ENCODE data around the gene EGFR.

The EGFR gene

DNA sequence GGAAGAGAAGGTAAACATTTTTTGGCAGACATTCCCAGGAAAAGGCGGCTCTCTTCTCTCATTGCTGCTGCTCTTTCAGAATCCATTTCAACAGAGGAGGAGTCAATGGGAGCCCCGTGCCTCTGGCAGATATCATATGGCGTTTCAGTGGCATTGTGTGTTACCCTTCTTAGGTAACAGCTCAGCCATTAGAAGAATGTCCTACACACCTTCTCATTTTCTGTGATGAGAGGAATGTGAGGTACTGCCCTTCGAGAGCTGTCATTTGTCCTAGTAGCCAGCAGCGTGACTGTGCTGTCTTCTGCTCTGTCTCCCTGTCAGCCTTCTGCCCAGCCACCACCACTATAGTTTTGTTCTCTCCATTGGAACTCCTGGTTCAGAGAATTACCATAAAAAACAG lies 102.4 kb downstream of the EGFR start:
- no peak for DNase-seq (ENCODE audit: extremely low read depth in 1 of 2, low read depth in 1 of 2)

DNA sequence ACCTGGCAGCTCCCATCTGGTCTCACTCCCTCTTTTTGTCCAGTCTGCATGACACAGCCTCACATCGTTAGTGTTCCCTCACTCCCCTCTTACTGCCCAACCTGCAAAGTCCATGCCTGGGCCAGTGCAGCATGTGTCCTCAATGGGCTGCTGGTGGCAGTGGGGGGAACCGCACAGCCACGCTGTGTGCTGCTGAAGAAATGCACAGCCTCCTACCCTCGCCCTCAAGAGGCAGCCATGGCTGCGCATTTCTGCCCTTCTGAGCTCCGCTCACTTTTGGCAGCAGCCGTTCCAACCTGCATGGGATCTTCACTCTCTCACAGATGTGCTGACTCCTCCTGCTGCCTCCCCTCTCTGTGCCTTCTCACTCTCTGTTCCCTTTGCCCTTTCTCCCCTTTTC lies 103.4 kb downstream of the EGFR start:
- no peak for DNase-seq (ENCODE audit: extremely low read depth in 1 of 2, low read depth in 1 of 2)

DNA sequence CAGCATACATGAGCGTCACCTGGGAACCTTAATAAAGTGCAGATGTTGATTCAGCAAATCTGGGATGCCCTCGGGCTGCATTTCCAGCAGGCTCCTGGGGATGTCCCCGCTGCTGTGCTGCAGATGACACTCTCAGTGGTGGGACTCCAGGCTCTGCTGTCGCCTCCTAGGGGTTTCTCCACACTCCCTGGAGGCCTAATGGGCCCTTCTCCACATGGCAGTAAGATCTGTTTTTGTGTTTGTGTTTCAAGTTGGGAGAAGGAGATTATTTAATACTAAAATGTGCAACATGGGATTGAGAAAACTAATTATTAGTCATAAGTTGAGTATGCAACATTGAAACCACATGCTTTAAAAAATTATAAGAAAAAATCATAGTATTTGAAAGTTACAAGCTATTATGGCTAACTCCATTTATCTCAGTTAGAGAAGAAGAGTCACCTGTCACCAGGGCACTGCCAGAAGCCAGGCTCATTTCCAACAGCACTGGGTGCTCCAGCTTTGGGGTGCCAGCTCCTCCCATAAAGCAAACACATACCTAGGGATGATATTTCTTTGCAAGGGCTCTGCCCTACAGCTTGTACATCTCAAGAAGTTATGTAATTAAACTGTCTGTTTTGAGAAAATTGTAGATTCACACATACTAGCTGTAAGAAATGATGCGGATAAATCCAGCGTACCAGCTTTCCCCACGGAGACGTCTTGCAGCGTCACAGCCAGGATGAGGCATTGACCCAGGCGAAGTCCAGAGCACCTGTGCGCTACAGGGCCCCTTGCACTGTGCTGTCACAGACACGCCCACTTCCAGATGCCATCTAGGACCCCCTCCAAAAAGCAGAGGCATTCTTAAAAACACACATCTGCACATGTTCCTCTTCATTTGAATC lies 106.4 kb downstream of the EGFR start:
- no peak for DNase-seq (ENCODE audit: extremely low read depth in 1 of 2, low read depth in 1 of 2)

DNA sequence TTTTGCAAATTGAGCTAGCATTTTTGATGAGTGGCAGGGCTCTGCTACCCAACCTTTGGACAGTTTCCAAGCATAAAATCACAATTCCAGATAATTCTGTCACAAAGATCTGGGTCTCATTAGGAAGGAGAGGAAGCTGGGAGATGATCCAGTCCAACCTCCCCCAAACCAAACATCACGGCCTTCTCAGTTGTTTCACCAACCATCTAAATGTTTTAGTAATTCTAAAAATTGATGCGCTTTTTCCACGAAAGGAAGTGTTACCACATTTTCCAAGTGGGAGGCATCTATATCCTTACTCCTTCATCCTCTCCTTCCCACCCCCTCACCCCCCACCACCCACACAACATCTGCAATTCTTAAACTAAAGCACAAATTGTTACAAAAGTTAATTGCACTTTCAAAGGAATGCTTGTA lies 108.3 kb downstream of the EGFR start:
- no peak for DNase-seq (ENCODE audit: extremely low read depth in 1 of 2, low read depth in 1 of 2)

DNA sequence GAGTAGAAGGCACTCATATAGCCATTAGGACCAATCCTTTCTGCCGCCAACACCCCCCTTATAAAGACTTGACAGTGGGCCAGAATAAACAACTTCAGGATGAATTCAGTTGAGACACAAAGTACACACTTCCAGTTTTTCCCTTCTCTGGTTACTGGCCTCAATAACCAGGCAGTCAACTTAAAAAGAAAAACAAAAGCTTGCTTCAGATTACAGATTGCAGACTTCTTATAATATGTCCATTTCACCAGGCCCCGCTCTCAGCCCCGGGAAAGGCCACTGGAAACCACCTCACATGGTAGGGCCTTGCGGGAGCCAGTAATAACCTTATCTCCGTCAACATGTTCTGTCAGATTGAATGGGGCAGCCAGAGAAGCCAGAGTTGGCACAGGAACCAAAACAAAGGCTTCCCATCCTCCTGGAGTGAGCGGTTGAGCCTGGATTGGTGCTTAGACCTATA lies 108.8 kb downstream of the EGFR start:
- DNase-seq (ENCODE audit: extremely low read depth in 1 of 2, low read depth in 1 of 2) = no peak

DNA sequence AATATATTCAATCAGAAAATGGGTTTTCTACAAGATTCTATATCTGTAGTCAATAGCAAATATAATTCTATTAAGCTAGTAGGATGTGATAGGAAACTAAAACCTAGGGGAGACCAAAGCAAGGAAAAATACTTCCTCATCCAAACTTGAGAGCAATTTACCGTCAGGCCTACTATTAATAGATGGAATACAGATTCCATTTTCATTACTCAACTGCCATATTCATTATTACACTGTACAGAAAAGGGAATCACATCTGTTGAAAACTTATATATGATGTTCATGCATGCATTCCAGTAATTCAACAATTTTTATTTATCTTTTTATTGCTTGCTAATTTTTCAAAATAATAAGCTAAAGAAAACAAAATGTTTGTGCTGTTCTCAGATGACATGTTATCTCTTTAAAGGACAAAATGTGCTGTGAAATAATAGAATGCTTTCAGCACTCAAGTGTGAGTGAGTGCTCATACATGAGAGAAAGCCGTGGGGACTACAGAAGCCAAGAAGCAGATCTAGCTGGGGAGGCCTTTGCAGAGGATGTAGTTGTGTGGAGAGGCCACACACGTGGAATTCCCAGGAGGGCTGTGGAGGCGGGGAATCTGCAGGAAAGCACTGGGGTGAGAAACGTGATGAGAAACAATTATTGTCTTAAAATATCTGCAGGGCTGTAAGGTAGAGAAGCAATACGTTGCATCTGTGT lies 110.0 kb downstream of the EGFR start:
- DNase-seq (ENCODE audit: extremely low read depth in 1 of 2, low read depth in 1 of 2) = no peak

- no peak for DNase-seq (ENCODE audit: extremely low read depth in 1 of 2, low read depth in 1 of 2)
These were observed 111.0 kb downstream of the EGFR start for GRCh38 chr7:55129541-55130394.

DNA sequence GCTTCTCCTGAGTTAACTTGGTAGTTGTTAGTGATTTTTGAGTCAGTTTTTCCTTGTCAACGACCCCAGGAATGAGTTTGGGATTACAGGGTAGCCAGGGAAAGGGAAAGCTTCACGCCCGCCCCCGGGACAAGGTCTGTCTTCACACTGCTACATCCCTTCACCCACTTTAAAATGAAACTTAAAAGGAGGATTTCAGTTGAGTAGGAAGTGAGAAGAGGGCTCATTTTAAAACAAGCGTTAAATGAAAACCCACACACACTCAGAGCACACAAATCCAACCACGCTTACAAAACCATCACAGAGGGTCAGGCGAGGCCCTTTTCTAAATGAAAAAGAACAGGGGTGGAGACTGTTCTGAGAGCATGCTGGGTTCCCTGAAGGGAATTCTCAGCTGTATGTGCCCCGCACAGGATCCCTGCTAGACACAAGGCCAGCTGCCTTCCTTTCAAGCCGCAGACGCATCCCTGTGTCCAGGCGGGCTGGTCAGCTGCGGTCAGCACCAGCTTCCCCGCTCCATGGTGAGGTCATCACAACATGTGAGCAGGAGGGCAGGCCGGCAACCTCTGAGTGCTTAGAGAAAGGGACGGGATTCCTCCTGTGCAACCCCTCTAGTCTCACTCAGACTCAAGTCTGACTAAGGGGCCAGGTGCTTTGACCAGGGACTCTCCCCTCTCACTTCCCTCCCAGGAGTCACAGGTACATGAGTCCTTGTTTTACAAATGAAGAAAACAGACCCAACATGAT lies 111.8 kb downstream of the EGFR start:
- no peak for DNase-seq (ENCODE audit: extremely low read depth in 1 of 2, low read depth in 1 of 2)

DNA sequence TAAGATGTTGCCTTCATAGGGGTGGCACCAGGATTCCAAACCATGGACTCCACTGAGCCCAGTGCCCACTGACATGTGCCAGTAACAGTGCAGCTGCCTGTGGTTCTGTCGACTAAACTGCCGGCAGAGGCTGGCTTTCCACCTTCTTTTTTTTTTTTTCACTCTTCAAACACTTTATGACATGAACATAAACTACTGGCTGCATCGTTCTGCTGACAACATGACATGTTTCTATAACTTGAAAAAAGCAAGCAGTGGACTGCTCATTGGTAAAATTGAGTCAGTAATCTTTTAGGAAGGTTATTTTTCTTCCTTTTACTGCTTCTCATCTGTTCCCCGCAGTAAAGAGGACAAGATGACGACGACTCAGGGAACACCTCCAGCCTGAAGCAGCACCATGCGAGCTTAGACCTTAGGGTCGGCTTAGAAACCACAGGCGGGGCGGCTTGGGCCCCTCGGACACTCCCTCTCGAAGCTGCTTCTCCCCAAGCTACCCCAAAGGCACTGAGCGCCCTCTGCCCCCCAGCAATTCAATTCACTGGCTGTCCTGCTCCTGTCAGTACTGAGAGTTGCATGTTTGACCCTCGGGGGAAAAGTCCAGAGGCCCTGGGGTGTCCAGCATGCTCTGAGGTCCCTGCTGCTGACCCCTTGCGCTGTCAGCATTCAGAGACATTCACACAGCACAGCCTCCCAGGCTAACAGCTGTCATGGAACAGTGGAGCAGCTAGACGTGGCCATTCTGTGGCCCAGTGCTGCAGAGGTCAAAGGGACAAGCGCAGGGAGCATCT lies 112.5 kb downstream of the EGFR start:
- DNase-seq (ENCODE audit: extremely low read depth in 1 of 2, low read depth in 1 of 2) = no peak

DNA sequence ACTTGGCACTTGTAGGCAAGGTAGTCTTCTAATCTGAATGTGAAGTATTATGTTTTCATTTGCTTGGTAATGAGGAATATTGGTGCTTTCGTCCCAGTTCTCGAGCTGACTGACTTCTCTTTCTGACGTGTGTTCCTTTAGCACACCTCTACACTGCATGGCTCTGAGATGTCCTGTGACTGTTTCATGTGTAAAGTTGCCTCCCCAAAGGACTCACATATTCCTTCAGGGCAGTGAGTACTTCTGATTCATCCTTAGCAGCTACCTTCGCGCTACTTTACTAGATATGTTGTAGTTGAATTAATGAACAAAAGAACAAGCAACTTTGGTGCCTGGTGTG lies 113.7 kb downstream of the EGFR start:
- DNase-seq (ENCODE audit: extremely low read depth in 1 of 2, low read depth in 1 of 2) = no peak

DNA sequence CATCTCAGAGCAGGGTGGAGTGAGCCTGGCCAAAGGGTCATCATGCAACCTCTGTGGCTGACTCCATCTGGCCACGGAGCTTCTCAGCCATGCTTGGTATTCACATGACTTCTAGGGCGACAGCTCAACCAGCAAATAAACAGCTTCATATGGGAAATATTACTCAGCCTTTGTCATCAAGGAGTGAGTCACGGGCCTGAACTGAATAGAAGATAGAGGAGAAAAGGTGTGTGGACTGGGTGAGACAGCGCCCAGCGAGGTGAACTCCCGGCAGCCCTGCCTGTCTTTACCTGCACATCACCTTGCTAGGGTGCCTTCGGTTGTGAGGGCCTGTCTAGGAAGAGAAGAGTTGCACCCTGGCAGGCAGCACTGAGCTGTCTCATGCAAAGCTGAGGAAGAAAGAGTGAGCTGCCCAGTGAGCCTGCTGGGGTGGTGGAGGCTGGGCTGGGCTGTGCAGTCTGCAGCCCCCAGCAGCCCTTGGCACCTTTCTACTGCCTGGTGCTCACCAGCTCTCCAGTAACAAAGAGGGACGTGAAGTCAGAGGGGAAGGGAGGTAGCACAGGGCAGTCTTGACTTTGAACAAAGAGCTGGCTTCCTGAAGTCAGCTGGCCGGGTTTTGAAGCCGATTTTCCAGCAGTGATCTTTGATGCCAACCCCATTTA lies 114.2 kb downstream of the EGFR start:
- DNase-seq (ENCODE audit: extremely low read depth in 1 of 2, low read depth in 1 of 2) = peak in 1 of 2 donors; percentile 9

DNA sequence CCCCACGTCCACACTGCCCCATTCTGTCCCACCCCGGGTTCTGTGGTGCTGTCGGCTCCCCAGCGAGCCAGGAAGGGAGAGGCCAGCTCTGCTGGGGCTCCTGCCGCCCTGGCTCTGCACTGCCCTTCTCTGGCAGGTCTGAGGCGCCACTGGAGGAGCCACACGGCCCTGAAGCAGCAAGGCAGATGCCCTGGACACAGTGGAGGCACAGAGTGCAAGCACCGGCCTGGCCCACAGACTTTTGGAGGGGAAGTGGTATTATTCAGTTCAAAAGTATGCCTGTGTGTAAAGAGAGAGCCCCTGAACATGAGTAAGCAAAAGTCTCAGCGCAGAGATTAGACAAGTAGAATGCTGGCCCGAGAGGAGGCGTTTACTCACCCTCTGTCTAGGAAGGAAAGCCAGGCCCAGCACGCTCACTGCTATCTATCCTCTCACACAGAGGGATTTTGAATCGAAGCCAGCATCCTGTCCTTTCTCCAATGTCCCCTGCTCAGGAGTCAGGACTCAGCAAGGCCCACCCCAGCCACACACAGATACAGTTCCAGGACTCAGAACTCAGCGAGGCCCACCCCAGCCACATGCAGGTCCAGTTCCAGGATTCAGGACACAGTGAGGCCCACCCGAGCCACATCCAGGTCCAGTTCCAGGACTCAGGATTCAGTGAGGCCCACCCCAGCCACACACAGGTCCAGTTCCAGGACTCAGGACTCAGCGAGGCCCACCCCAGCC lies 115.0 kb downstream of the EGFR start:
- DNase-seq (ENCODE audit: extremely low read depth in 1 of 2, low read depth in 1 of 2) = no peak

- DNase-seq (ENCODE audit: extremely low read depth in 1 of 2, low read depth in 1 of 2) = no peak
These were observed 115.5 kb downstream of the EGFR start for GRCh38 chr7:55134359-55134725.

DNA sequence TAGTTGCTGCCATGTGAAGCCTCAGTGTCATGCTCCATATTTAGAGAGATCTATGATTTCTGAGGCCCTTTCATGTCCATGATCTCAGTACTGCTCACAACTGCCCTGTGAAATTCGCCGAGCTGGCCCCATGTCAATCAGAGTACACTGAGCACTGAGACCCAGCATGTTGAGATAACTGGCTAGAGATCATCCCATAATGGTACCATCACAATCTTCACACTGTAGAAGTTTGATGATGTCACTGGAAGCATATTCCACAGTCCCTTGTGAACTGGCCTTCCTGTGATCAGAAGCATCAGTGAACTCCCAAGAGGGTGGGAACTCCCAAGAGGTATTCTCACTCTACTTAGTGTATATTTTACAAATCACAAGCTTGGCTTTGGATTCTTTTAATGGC lies 116.0 kb downstream of the EGFR start:
- no peak for DNase-seq (ENCODE audit: extremely low read depth in 1 of 2, low read depth in 1 of 2)

GRCh38 chr7:55135462-55135861 lies 116.6 kb downstream of the EGFR start:
- no peak for DNase-seq (ENCODE audit: extremely low read depth in 1 of 2, low read depth in 1 of 2)

- no peak for DNase-seq (ENCODE audit: extremely low read depth in 1 of 2, low read depth in 1 of 2)
These were observed 119.8 kb downstream of the EGFR start for GRCh38 chr7:55138663-55139062.

DNA sequence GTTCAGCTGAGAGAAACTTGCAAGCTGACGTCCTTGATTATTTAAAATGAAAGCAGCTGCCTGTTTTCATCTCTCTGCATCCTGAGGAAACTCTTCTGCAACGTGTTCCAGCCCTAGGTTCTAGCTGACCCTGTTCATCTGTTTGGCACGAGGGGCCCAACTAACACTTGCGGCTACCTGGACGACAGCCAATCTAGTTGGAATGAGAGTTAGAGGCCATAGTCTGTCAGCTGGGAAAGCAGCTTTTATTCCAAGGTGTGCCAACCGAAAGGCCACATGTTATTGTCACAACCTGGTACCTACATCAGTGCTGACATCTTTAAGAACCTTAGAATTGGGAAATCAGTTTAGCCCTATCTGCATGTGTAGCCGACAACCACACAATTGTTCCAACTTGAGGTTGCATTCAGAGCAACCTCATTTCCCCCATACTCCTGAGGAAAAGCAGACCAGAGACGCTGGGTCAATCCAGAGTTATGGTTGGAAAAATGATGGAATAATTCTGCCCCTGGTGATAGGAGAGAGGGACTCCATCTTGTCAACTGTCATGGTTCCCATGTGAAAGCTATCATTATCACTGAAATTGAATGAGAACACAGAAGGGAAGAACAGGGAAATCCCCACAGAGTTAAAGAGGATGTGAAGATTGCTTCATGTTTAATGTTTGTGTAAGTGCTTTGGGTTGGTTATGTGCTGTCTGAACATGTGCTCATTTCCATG lies 121.6 kb downstream of the EGFR start:
- no peak for DNase-seq (ENCODE audit: extremely low read depth in 1 of 2, low read depth in 1 of 2)

GRCh38 chr7:55140941-55141278 lies 122.1 kb downstream of the EGFR start:
- no peak for DNase-seq (ENCODE audit: extremely low read depth in 1 of 2, low read depth in 1 of 2)

Measured in stimulated activated CD8-positive, alpha-beta memory T cell treated with anti-CD3 and anti-CD28 coated beads, Interleukin-7, amount 100 ng/mL, for 48 hours (primary cell).